HCT116 (cell line): ENCODE measurements around the gene PSMC3IP. TPM values are rescaled to one million over a fixed set of nuclear protein-coding genes. Genes with fewer than 3 reads are reported as not detected.

Experiments used
- ATAC-seq: fragments of 200-7000 bp; cut with Tn5 transposase; 2 replicates; pipeline ENCODE4 v1.9.1; 2020; ENCODE audit warnings: mild to moderate bottlenecking, moderate library complexity
- BruUV-seq: library from RNA; stranded (reverse); fragments of 400-500 nt; replicated peaks from 2 replicates; lab custom pipeline; 2021; lab: Mats Ljungman, UMichigan
- CTCF ChIA-PET: fragments of 300-600 bp; sonication (Branson Sonifier 250); formaldehyde crosslinking; loops from one replicate; lab custom pipeline; 2021; ENCODE audit warnings: antibody characterized with exemption; lab: Charles Lee
- POLR2A ChIA-PET: fragments of 300-600, 350-600 bp; sonication (Branson Sonifier 250); formaldehyde crosslinking; loops from one replicate; lab custom pipeline; 2021; ENCODE audit warnings: antibody characterized with exemption; lab: Charles Lee
- RAD21 ChIA-PET, 2 experiments: fragments of 300-600 bp; sonication (Branson Sonifier 250); formaldehyde crosslinking; loops; one replicate each; lab custom pipeline; 2023; ENCODE audit warnings: low total read pairs in 2 of 2; ENCODE audit not compliant: uncharacterized antibody in 2 of 2, unreplicated experiment in 2 of 2, low non-redundant PET in 1 of 2; lab: Charles Lee
- DNase-seq: peaks from one replicate; pipeline ENCODE4 v3.0.0-alpha.2; 2010; ENCODE audit warnings: low read depth, low spot score
- H2AFZ ChIP-seq: fragments of 200-600 bp; shearing (Covaris generic), sonication (generic); 2 replicates; pipeline ENCODE4 v1.6.1; 2017; ENCODE audit warnings: low read depth, mixed run types, mixed read lengths, antibody characterized with exemption, low read length; ENCODE audit not compliant: poor library complexity, severe bottlenecking
- H3K27ac ChIP-seq: 2 replicates; pipeline ENCODE4 v1.5.1; 2012; ENCODE audit warnings: low read depth, low read length
- H3K27me3 ChIP-seq: fragments of 200-600 bp; sonication (generic); 2 replicates; pipeline ENCODE4 v1.6.1; 2016; ENCODE audit warnings: mixed run types, low read length, mixed read lengths; ENCODE audit not compliant: insufficient read depth
- H3K36me3 ChIP-seq, 2 experiments: fragments of 200-500 bp in 1 of 2; fragments of 200-600 bp in 1 of 2; sonication (Bioruptor generic) in 1 of 2; sonication (generic) in 1 of 2; 2 replicates each; pipeline versions ENCODE4 v1.5.1 to v1.6.1; 2014 to 2016; ENCODE audit warnings: low read length in 2 of 2, inconsistent platforms in 1 of 2, mixed read lengths in 1 of 2, mixed run types in 1 of 2; ENCODE audit not compliant: insufficient read depth in 2 of 2, control insufficient read depth in 1 of 2
- H3K4me1 ChIP-seq, 2 experiments: fragments of 200-600 bp in 1 of 2; sonication (generic) in 1 of 2; 2 replicates each; pipeline versions ENCODE4 v1.5.1 to v1.6.1; 2012 to 2017; ENCODE audit warnings: low read length in 2 of 2, inconsistent platforms in 1 of 2, mild to moderate bottlenecking in 1 of 2, mixed read lengths in 1 of 2, mixed run types in 1 of 2, moderate library complexity in 1 of 2; ENCODE audit not compliant: insufficient read depth in 2 of 2, control insufficient read depth in 1 of 2
- H3K4me2 ChIP-seq: fragments of 200-600 bp; sonication (generic); 2 replicates; pipeline ENCODE4 v1.6.1; 2017; ENCODE audit warnings: mixed run types, low read length, mixed read lengths
- H3K4me3 ChIP-seq, 2 experiments: fragments of 200-600 bp in 1 of 2; sonication (generic) in 1 of 2; replicated peaks in 1 of 2; 2 replicates each; pipeline ENCODE4 v1.5.1; 2011 to 2016; ENCODE audit warnings: low read length in 2 of 2, control low read depth in 1 of 2, low read depth in 1 of 2, mild to moderate bottlenecking in 1 of 2, mixed read lengths in 1 of 2, mixed run types in 1 of 2
- H3K79me2 ChIP-seq: fragments of 200-600 bp; sonication (generic); 2 replicates; pipeline ENCODE4 v1.6.1; 2017; ENCODE audit warnings: mild to moderate bottlenecking, mixed run types, low read length, moderate library complexity, mixed read lengths; ENCODE audit not compliant: insufficient read depth
- H3K9ac ChIP-seq: fragments of 200-600 bp; sonication (generic); 2 replicates; pipeline ENCODE4 v1.6.1; 2016; ENCODE audit warnings: low read length, mixed read lengths
- H3K9me2 ChIP-seq: fragments of 200-600 bp; sonication (generic), shearing (Covaris generic); 2 replicates; pipeline ENCODE4 v1.6.1; 2017; ENCODE audit warnings: mixed run types, mild to moderate bottlenecking, moderate library complexity; ENCODE audit not compliant: insufficient read depth
- H3K9me3 ChIP-seq, 2 experiments: fragments of 200-500 bp in 1 of 2; fragments of 200-600 bp in 1 of 2; sonication (Bioruptor generic) in 1 of 2; sonication (generic) in 1 of 2; 2 replicates each; pipeline ENCODE4 v1.6.1; 2014 to 2017; ENCODE audit warnings: low read length in 2 of 2, mixed read lengths in 2 of 2, inconsistent platforms in 1 of 2, low read depth in 1 of 2, mild to moderate bottlenecking in 1 of 2, mixed run types in 1 of 2, moderate library complexity in 1 of 2; ENCODE audit not compliant: control insufficient read depth in 1 of 2, insufficient read depth in 1 of 2
- H4K20me1 ChIP-seq: fragments of 200-600 bp; sonication (generic), shearing (Covaris generic); 2 replicates; pipeline ENCODE4 v1.6.1; 2017; ENCODE audit warnings: mixed run types, mild to moderate bottlenecking, moderate library complexity; ENCODE audit not compliant: insufficient read depth
- ATF3 ChIP-seq: IDR thresholded peaks from 2 replicates; pipeline ENCODE4 v1.6.1; 2012
- CBX3 ChIP-seq: IDR thresholded peaks from 2 replicates; pipeline ENCODE4 v1.6.1; 2012; ENCODE audit warnings: low read depth
- EGR1 ChIP-seq: IDR thresholded peaks from 2 replicates; pipeline ENCODE4 v1.6.1; 2012; ENCODE audit warnings: low read depth
- ELF1 ChIP-seq: IDR thresholded peaks from 2 replicates; pipeline ENCODE4 v1.6.1; 2012; ENCODE audit warnings: low read depth, borderline replicate concordance
- EZH2 ChIP-seq: fragments of 200-600 bp; sonication (generic); IDR thresholded peaks from 2 replicates; pipeline ENCODE4 v1.6.1; 2017; ENCODE audit warnings: antibody characterized with exemption, mixed run types
- MAX ChIP-seq: IDR thresholded peaks from 2 replicates; pipeline ENCODE4 v1.6.1; 2012
- POLR2AphosphoS5 ChIP-seq: IDR thresholded peaks from 2 replicates; pipeline ENCODE4 v1.6.1; 2011; ENCODE audit warnings: mild to moderate bottlenecking, low read depth, low read length, moderate library complexity
- RAD21 ChIP-seq: IDR thresholded peaks from 2 replicates; pipeline ENCODE4 v1.6.1; 2012; ENCODE audit warnings: low read depth, mild to moderate bottlenecking
- SP1 ChIP-seq: IDR thresholded peaks from 2 replicates; pipeline ENCODE4 v1.6.1; 2012; ENCODE audit warnings: low read depth
- SRF ChIP-seq: IDR thresholded peaks from 2 replicates; pipeline ENCODE4 v1.6.1; 2012; ENCODE audit warnings: low read depth
- ZBTB33 ChIP-seq: IDR thresholded peaks from 2 replicates; pipeline ENCODE4 v1.6.1; 2011; ENCODE audit warnings: mild to moderate bottlenecking, low read length, moderate library complexity; ENCODE audit not compliant: insufficient replicate concordance; ENCODE audit errors: extremely low read depth
- intact Hi-C: fragments of 100-400 bp; cut with micrococcal nuclease; formaldehyde crosslinking; loops from 2 replicates; pipeline ENCODE4 v1.10.0; 2022
- total RNA-seq: library from RNA; stranded (reverse); gene quantifications from one replicate; pipeline ENCODE4 v1.2.1, GENCODE V29; 2021; ENCODE audit not compliant: unreplicated experiment
- TF ChIP-seq, protein P1 (sequence below), 3 experiments: fragments of 200-600 bp in 1 of 3; sonication (generic) in 1 of 3; IDR thresholded peaks in 2 of 3; conservative IDR thresholded peaks in 1 of 3; 2 replicates each; pipeline ENCODE4 v1.5.1; 2012 to 2017; ENCODE audit warnings: low read depth in 2 of 3, low read length in 2 of 3, antibody characterized with exemption in 1 of 3, borderline replicate concordance in 1 of 3, control low read depth in 1 of 3, mild to moderate bottlenecking in 1 of 3, mixed read lengths in 1 of 3, mixed run types in 1 of 3, moderate library complexity in 1 of 3; ENCODE audit not compliant: insufficient read depth in 1 of 3

PSMC3IP gene
- total RNA-seq, 1 experiment from 2014 or later: 24.3 TPM

DNA sequence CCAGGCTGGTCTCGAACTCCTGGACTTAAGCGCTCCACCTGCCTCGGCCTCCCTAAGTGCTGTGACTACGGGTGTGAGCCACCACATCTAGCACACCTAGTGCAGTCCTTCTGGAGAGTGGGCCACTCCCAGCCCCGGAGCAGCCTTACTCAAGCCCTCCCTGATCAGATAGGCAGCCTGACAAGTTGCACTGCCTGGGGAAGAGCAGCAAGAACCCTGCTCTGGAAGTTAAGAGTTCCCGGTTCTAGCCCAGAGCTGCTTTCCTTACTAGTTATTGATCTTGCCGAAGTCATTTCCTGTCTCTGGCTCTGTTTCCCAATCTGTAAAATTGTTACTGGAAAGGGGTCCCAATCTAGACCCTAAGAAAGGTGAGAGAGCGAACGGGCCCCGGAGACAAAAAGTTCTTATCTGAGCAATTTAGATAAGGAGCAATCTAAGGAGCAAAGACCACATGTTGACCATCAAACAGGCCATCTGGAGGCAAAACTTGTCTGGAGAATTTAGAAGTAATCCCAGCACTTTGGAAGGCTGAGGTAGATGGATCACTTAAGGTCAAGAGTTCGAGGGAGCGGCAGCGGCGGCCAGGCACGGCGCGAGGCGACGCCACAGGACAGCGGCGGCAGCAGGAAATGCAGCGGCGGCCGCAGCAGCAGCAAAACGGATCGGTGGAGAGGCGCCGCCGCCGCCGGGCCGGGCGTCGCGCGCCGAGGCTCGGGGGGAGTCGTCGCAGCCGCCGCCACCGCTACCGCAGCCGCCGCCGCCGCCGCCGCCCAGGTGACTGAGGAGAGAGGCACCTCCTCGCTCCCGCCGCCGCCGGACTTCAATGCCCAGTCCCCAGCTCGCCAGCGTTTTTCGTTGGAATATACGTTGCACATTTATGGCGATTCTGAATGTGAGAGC, 45.8 kb downstream of the PSMC3IP start:
- ChIA-PET CTCF (interaction anchor here (1.3 kb wide), 1 partner anchor 124 kb away, joined by 3 read pairs; no protein-coding TSS in a partner anchor), POLR2A (interaction anchor here (2.0 kb wide), 1 partner anchor 12 kb away, joined by 5 read pairs; no protein-coding TSS in a partner anchor), RAD21 (no interaction called here)
- Histone ChIP-seq H3K9ac (peak overlapping the region; percentile 61), H3K79me2 (no peaks in the 10 kb centered on the region), H3K4me3 (peak overlapping the region; percentile 32 to 55), H3K27ac (peak overlapping the region; percentile 60), H3K4me1 (peaks cover 25 to 53% of the 10 kb centered on the region in 2 experiments), H2AFZ (peak overlapping the region; percentile 95), H3K9me2 (no peaks in the 10 kb centered on the region), H3K36me3 (no peaks in the 10 kb centered on the region), H4K20me1 (no peaks in the 10 kb centered on the region), H3K4me2 (peak overlapping the region; percentile 80), H3K27me3 (no peaks in the 10 kb centered on the region)
- intact Hi-C loops: no loop called here
- BruUV-seq: no TSS peak
- ATAC-seq: peak; percentile 25
- DNase-seq: no peak
- TF ChIP-seq ELF1 (no peak), RAD21 (peak; percentile 27; the same call in 1 of the 2 replicates), ATF3 (no peak), EZH2 (no peak), ZBTB33 (no peak), EGR1 (no peak), SRF (no peak), MAX (peak; percentile 67), CBX3 (0 out of 2 replicates have a peak, but pooled peaks have one; percentile 10), POLR2AphosphoS5 (peak; percentile 22; the same call in 1 of the 2 replicates), SP1 (no peak)
- TF ChIP-seq, protein P1, sequence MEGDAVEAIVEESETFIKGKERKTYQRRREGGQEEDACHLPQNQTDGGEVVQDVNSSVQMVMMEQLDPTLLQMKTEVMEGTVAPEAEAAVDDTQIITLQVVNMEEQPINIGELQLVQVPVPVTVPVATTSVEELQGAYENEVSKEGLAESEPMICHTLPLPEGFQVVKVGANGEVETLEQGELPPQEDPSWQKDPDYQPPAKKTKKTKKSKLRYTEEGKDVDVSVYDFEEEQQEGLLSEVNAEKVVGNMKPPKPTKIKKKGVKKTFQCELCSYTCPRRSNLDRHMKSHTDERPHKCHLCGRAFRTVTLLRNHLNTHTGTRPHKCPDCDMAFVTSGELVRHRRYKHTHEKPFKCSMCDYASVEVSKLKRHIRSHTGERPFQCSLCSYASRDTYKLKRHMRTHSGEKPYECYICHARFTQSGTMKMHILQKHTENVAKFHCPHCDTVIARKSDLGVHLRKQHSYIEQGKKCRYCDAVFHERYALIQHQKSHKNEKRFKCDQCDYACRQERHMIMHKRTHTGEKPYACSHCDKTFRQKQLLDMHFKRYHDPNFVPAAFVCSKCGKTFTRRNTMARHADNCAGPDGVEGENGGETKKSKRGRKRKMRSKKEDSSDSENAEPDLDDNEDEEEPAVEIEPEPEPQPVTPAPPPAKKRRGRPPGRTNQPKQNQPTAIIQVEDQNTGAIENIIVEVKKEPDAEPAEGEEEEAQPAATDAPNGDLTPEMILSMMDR (IDR thresholded peaks at IDR 0.05 in 2 of 3, conservative IDR thresholded peaks at IDR 0.05 in 1 of 3; ENCODE audit: borderline replicate concordance in 1 of 3, insufficient read depth in 1 of 3, low read depth in 2 of 3, low read length in 2 of 3): peak in 2 of 3 experiments; percentile 31 to 36; a peak in 3 of 6 replicates
- TF ChIP-seq, all 23 proteins: peak for 5
- no peaks in the 10 kb centered on the region for H3K9me3 ChIP-seq
